ENCODE results near the gene MAJIN. TPM values are rescaled to one million over a fixed set of nuclear protein-coding genes. Genes with fewer than 3 reads are reported as not detected.
A peak's percentile ranks its signal among the peaks of the same experiment; 100 is the strongest.

MAJIN gene
- total and polyA plus RNA-seq, 4 donors = 0.09 to 0.31 TPM; not detected in 2

GRCh38 chr11:64947208-64947814, 24.6 kb downstream of the MAJIN start:
- Histone ChIP-seq H3K4me3 (ENCODE audit: low read depth in 1 of 3, low read length in 3 of 3) (no peak overlapping the region), H3K9ac (ENCODE audit: low read depth in 1 of 2, low read length in 2 of 2) (no peak overlapping the region), H3K4me1 (ENCODE audit: control insufficient read depth in 4 of 4, insufficient read depth in 4 of 4, low read length in 3 of 4) (no peaks in the 10 kb centered on the region), H3K36me3 (ENCODE audit: control insufficient read depth in 4 of 4, insufficient read depth in 3 of 4, low read depth in 1 of 4, low read length in 3 of 4) (no peaks in the 10 kb centered on the region), H3K27ac (ENCODE audit: low read depth in 1 of 2, low read length in 2 of 2) (no peak overlapping the region), H3K27me3 (ENCODE audit: control insufficient read depth in 4 of 4, insufficient read depth in 4 of 4, low read length in 3 of 4) (no peaks in the 10 kb centered on the region), H3K9me3 (ENCODE audit: control insufficient read depth in 4 of 4, low read length in 3 of 4) (no peaks in the 10 kb centered on the region)
- WGBS = 78% methylated on average over 5 of the region's 5 CpGs
- DNase-seq (ENCODE audit: low spot score) = no peak
- TF ChIP-seq RAD21 (IDR thresholded peaks at IDR 0.05) = peak in 1 of 2 donors; percentile 27
- no peak for TF ChIP-seq GABPA (IDR thresholded peaks at IDR 0.05 in 1 of 2, conservative IDR thresholded peaks at IDR 0.05 in 1 of 2)

GRCh38 chr11:64936539-64936938, 35.4 kb downstream of the MAJIN start:
- no peaks in the 10 kb centered on the region for H3K4me1 ChIP-seq (ENCODE audit: control insufficient read depth in 4 of 4, insufficient read depth in 4 of 4, low read length in 3 of 4)
- TF ChIP-seq JUND (IDR thresholded peaks at IDR 0.05) = no peak
- TF ChIP-seq CTCF (IDR thresholded peaks at IDR 0.05; ENCODE audit: low read depth, low read length, missing input control) = no peak
- no peak for TF ChIP-seq SP1 (IDR thresholded peaks at IDR 0.05)
- no peak for TF ChIP-seq HNF4G (IDR thresholded peaks at IDR 0.05)
- no peak for TF ChIP-seq FOXA1 (IDR thresholded peaks at IDR 0.05)
- TF ChIP-seq RAD21 (IDR thresholded peaks at IDR 0.05) = no peak

GRCh38 chr11:64935359-64936081, 36.4 kb downstream of the MAJIN start, which contains the start of gene GPHA2:
Gene GPHA2 (minus strand): TSS chr11:64935893. CDS start chr11:64935460, 433 bp downstream.
- Histone ChIP-seq H3K9me3 (ENCODE audit: control insufficient read depth in 4 of 4, low read length in 3 of 4) (no peaks in the 10 kb centered on the region), H3K4me3 (ENCODE audit: low read depth in 1 of 3, low read length in 3 of 3) (no peak within 1 kb of the TSS), H3K27me3 (ENCODE audit: control insufficient read depth in 4 of 4, insufficient read depth in 4 of 4, low read length in 3 of 4) (no peaks in the 10 kb centered on the region), H3K27ac (ENCODE audit: low read depth in 1 of 2, low read length in 2 of 2) (no peak within 1 kb of the TSS), H3K9ac (ENCODE audit: low read depth in 1 of 2, low read length in 2 of 2) (no peak within 1 kb of the TSS), H3K4me1 (ENCODE audit: control insufficient read depth in 4 of 4, insufficient read depth in 4 of 4, low read length in 3 of 4) (no peaks in the 10 kb centered on the region), H3K36me3 (ENCODE audit: control insufficient read depth in 4 of 4, insufficient read depth in 3 of 4, low read depth in 1 of 4, low read length in 3 of 4) (peaks cover 5 to 35% (median 13%) of the 10 kb centered on the region in 4 donors)
- WGBS = 85% methylated on average over 14 of the region's 14 CpGs
- no peak for TF ChIP-seq RAD21 (IDR thresholded peaks at IDR 0.05)
- no peak for TF ChIP-seq GABPA (IDR thresholded peaks at IDR 0.05 in 1 of 2, conservative IDR thresholded peaks at IDR 0.05 in 1 of 2)
- TF ChIP-seq NR2F2 (IDR thresholded peaks at IDR 0.05) = no peak
- TF ChIP-seq ZBTB33 (IDR thresholded peaks at IDR 0.05) = no peak
- no peak for TF ChIP-seq HNF4A (conservative IDR thresholded peaks at IDR 0.05)
- TF ChIP-seq ATF3 (IDR thresholded peaks at IDR 0.05) = no peak
- no peak for TF ChIP-seq SP1 (IDR thresholded peaks at IDR 0.05)
- no peak for TF ChIP-seq MAX (IDR thresholded peaks at IDR 0.05)
- no peak for TF ChIP-seq YY1 (IDR thresholded peaks at IDR 0.05)
- TF ChIP-seq REST (IDR thresholded peaks at IDR 0.05) = no peak
- no peak for DNase-seq (ENCODE audit: low spot score)

More at GRCh38 chr11:64936539-64936938, 35.4 kb downstream of the MAJIN start:
- WGBS = 82% methylated on average over 4 of the region's 4 CpGs
- no peak for DNase-seq (ENCODE audit: low spot score)
- H3K27ac ChIP-seq (ENCODE audit: low read depth in 1 of 2, low read length in 2 of 2) = no peak overlapping the region
- H3K4me3 ChIP-seq (ENCODE audit: low read depth in 1 of 3, low read length in 3 of 3) = no peak overlapping the region
- no peaks in the 10 kb centered on the region for H3K27me3 ChIP-seq (ENCODE audit: control insufficient read depth in 4 of 4, insufficient read depth in 4 of 4, low read length in 3 of 4)
- no peak overlapping the region for H3K9ac ChIP-seq (ENCODE audit: low read depth in 1 of 2, low read length in 2 of 2)
- no peaks in the 10 kb centered on the region for H3K9me3 ChIP-seq (ENCODE audit: control insufficient read depth in 4 of 4, low read length in 3 of 4)
- peaks cover 0 to 25% (median 6%) of the 10 kb centered on the region in 4 donors for H3K36me3 ChIP-seq (ENCODE audit: control insufficient read depth in 4 of 4, insufficient read depth in 3 of 4, low read depth in 1 of 4, low read length in 3 of 4)

All from liver (tissue), 9 donors.